Vein endothelial cell (primary cell): ENCODE data around the gene MASTL. TPM values are rescaled to one million over a fixed set of nuclear protein-coding genes. Genes with fewer than 3 reads are reported as not detected.
A peak's percentile ranks its signal among the peaks of the same experiment; 100 is the strongest.

Experiments used
- small RNA-seq: library from RNA; depleted of rRNA; stranded (forward); fragments of <200 nt; gene quantifications from one replicate; pipeline ENCODE3, GENCODE V24; 2012
- total RNA-seq: library from RNA; depleted of rRNA; stranded (reverse); fragments of >200 nt; gene quantifications from 2 replicates; pipeline ENCODE4 v1.2.3, GENCODE V29; 2012

The MASTL gene
- 8.2 and 20.5 TPM in 2 replicates for total RNA-seq

DNA sequence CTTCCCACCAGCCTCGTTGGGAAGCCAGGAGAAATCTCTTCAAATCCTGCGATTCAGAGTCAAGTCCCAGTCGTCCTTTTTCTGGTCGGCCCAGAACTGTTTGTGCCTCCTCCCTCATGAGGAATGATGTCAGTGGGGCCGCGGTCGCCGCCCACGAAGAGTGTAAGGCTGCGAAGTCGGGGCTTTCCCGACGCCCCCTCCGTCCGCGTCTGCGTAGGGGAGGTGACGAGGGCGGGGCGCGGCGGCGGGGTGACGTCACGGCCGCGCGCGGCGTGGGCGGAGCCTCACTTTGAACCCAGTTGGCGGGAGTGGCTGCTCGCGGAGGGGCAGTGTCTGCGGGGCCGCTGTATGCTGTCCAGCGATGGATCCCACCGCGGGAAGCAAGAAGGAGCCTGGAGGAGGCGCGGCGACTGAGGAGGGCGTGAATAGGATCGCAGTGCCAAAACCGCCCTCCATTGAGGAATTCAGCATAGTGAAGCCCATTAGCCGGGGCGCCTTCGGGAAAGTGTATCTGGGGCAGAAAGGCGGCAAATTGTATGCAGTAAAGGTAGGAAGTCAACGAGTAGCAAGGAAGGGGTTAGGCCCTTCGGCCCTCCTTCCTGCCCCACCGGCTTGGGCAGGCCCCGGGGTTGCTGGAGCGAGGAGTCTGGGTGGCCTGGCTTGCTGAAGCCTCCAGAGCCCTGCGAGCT is at the start of gene MASTL:
Gene MASTL (plus strand): TSS at position 287 of the 689 bp plus-strand sequence. CDS start 75 bp downstream, at position 362.

Small RNAs within 50 kb of the gene (small RNA-seq; reads per million reads assigned to genes)
- gene RNU2-24P (1.8 reads per million, percentile 77 among the genes with 10 or more reads in this experiment), gene RNU7-12P (0.08 reads per million)

Other genes starting within 250 kb of the MASTL start
- gene ANKRD26, start 54.9 kb upstream of the MASTL start, total RNA-seq = 8.2 and 9.6 TPM in 2 replicates
- 101 and 118 TPM in 2 replicates for gene YME1L1, start 968 bp upstream of the MASTL start, total RNA-seq
- 18.6 and 24.2 TPM in 2 replicates for gene ACBD5, start 85.4 kb downstream of the MASTL start, total RNA-seq